PC-3 (cell line): Measurements from ENCODE around the gene RNASEH1. TPM values are rescaled to one million over a fixed set of nuclear protein-coding genes. Genes with fewer than 3 reads are reported as not detected.
"Not testable (repeated sequence)": the region's sequence is repeated elsewhere in the genome, so short reads cannot be mapped to it uniquely, and the experiment has no call there.

Experiments used
- ATAC-seq: fragments of 200-7000 bp; cut with Tn5 transposase; 2 replicates; pipeline ENCODE4 v1.9.1; 2020; ENCODE audit warnings: mild to moderate bottlenecking, moderate library complexity
- BruUV-seq: library from RNA; stranded (reverse); fragments of 400-500 nt; replicated peaks from 2 replicates; lab custom pipeline; 2021; lab: Mats Ljungman, UMichigan
- CTCF ChIA-PET: fragments of 300-600 bp; sonication (Branson Sonifier 250); formaldehyde crosslinking; loops from one replicate; lab custom pipeline; 2022; ENCODE audit warnings: antibody characterized with exemption; lab: Charles Lee
- POLR2A ChIA-PET: fragments of 300-600 bp; sonication (Branson Sonifier 250); formaldehyde crosslinking; loops from one replicate; lab custom pipeline; 2022; ENCODE audit warnings: antibody characterized with exemption; ENCODE audit not compliant: unreplicated experiment; lab: Charles Lee
- DNase-seq: peaks from one replicate; pipeline ENCODE4 v3.0.0-alpha.2; 2015
- H2AFZ ChIP-seq: fragments of 300-600 bp; sonication (generic); 2 replicates; pipeline ENCODE4 v1.6.0; 2016; ENCODE audit warnings: antibody characterized with exemption, low read length
- H3F3A ChIP-seq: fragments of 300-600 bp; sonication (generic); one replicate; pipeline ENCODE4 v1.6.0; 2017; ENCODE audit warnings: antibody characterized with exemption, low read length, control low read depth, mild to moderate bottlenecking; ENCODE audit not compliant: unreplicated experiment
- H3K27ac ChIP-seq: fragments of 300-600 bp; sonication (generic); 2 replicates; pipeline ENCODE4 v1.5.1; 2016; ENCODE audit warnings: mild to moderate bottlenecking, low read length
- H3K27me3 ChIP-seq: fragments of 300-600 bp; sonication (generic); 2 replicates; pipeline ENCODE4 v1.6.1; 2016; ENCODE audit warnings: low read length, mixed read lengths
- H3K36me3 ChIP-seq: fragments of 300-600 bp; sonication (generic); 2 replicates; pipeline ENCODE4 v1.6.1; 2016; ENCODE audit warnings: low read depth, mixed run types, low read length, mixed read lengths
- H3K4me1 ChIP-seq: fragments of 300-600 bp; sonication (generic); 2 replicates; pipeline ENCODE4 v1.5.1; 2016; ENCODE audit warnings: low read length; ENCODE audit not compliant: insufficient read depth
- H3K4me2 ChIP-seq: fragments of 300-600 bp; sonication (generic); 2 replicates; pipeline ENCODE4 v1.6.0; 2016; ENCODE audit warnings: low read length
- H3K4me3 ChIP-seq: fragments of 300-600 bp; sonication (generic); 2 replicates; pipeline ENCODE4 v1.5.1; 2016; ENCODE audit warnings: mild to moderate bottlenecking, low read length, mixed read lengths
- H3K79me2 ChIP-seq: fragments of 300-600 bp; sonication (generic); 2 replicates; pipeline ENCODE4 v1.6.1; 2017; ENCODE audit warnings: low read length, mixed read lengths
- H3K9ac ChIP-seq: fragments of 300-600 bp; sonication (generic); 2 replicates; pipeline ENCODE4 v1.6.0; 2016; ENCODE audit warnings: mild to moderate bottlenecking, low read length
- H3K9me2 ChIP-seq: fragments of 300-600 bp; sonication (generic); replicated peaks from 2 replicates; pipeline ENCODE4 v1.6.1; 2016; ENCODE audit warnings: mixed run types, low read length, mixed read lengths
- H3K9me3 ChIP-seq: fragments of 300-600 bp; sonication (generic); 2 replicates; pipeline ENCODE4 v1.6.1; 2016; ENCODE audit warnings: low read length, mixed read lengths
- H4K20me1 ChIP-seq: fragments of 300-600 bp; sonication (generic); 2 replicates; pipeline ENCODE4 v1.6.1; 2016; ENCODE audit warnings: low read length, mixed read lengths
- EZH2 ChIP-seq: fragments of 300-600 bp; sonication (generic); IDR thresholded peaks from one replicate; pipeline ENCODE4 v1.6.1; 2017; ENCODE audit warnings: antibody characterized with exemption, mild to moderate bottlenecking, low read length; ENCODE audit not compliant: unreplicated experiment
- EZH2phosphoT487 ChIP-seq: fragments of 300-600 bp; sonication (generic); IDR thresholded peaks from 2 replicates; pipeline ENCODE4 v1.6.1; 2018; ENCODE audit warnings: mild to moderate bottlenecking, antibody characterized with exemption, low read length, borderline replicate concordance
- intact Hi-C: fragments of 100-400 bp; cut with micrococcal nuclease; formaldehyde crosslinking; loops from 2 replicates; pipeline ENCODE4 v1.9.0; 2023
- total RNA-seq: library from RNA; depleted of rRNA; stranded (reverse); fragments of >200 nt; gene quantifications from 2 replicates; pipeline ENCODE4 v1.2.3, GENCODE V29; 2014
- TF ChIP-seq, protein P1 (sequence below): fragments of 300-600 bp; sonication (generic); conservative IDR thresholded peaks from 2 replicates; pipeline ENCODE4 v1.5.1; 2017; ENCODE audit warnings: antibody characterized with exemption, low read depth, mild to moderate bottlenecking, low read length

The RNASEH1 gene
- total RNA-seq, 1 experiment from 2014 or later = 51.1 TPM

DNA sequence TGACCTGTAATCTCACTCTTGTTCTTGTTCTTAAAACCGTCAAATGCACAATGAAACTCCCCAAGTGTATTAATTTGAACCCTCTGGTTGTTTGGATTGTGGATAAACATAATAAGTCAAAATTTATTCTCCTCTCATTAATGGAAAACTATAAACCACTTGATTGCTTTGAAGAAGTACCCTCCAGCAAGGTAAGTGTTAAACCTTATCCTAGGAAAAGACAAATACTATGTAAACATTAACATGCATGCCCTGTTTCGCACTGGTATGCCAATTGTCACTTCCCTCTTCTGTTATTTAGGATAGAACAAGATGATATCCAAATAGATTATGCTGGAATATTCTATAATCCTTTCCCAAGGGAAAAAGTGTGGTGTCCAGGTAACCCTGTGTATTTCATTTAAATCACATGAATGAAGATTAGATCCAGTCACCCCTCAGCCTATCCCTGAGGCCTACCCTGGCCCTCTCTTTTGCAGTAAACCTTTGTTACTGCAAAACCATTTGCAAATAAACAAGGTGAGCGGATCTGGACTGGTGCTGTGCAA lies 40.1 kb downstream of the RNASEH1 start:
- H3K4me1 ChIP-seq = peaks cover 27% of the 10 kb centered on the region
- no peaks in the 10 kb centered on the region for H3K9me2 ChIP-seq
- H2AFZ ChIP-seq = peak overlapping the region; percentile 84
- H3K36me3 ChIP-seq = peaks cover 20% of the 10 kb centered on the region
- POLR2A ChIA-PET = interaction anchor here (0.6 kb wide), 1 partner anchor 86 kb away, joined by 3 read pairs; no protein-coding TSS in a partner anchor
- H3K27me3 ChIP-seq = no peaks in the 10 kb centered on the region
- peak overlapping the region; percentile 77 for H3K27ac ChIP-seq
- no peaks in the 10 kb centered on the region for H4K20me1 ChIP-seq
- CTCF ChIA-PET = no interaction called here
- H3K79me2 ChIP-seq = peaks cover 38% of the 10 kb centered on the region
- peak overlapping the region; percentile 93 for H3K9ac ChIP-seq
- H3K9me3 ChIP-seq = no peaks in the 10 kb centered on the region
- ATAC-seq = no peak
- no peak for TF ChIP-seq EZH2
- TF ChIP-seq, protein P1, sequence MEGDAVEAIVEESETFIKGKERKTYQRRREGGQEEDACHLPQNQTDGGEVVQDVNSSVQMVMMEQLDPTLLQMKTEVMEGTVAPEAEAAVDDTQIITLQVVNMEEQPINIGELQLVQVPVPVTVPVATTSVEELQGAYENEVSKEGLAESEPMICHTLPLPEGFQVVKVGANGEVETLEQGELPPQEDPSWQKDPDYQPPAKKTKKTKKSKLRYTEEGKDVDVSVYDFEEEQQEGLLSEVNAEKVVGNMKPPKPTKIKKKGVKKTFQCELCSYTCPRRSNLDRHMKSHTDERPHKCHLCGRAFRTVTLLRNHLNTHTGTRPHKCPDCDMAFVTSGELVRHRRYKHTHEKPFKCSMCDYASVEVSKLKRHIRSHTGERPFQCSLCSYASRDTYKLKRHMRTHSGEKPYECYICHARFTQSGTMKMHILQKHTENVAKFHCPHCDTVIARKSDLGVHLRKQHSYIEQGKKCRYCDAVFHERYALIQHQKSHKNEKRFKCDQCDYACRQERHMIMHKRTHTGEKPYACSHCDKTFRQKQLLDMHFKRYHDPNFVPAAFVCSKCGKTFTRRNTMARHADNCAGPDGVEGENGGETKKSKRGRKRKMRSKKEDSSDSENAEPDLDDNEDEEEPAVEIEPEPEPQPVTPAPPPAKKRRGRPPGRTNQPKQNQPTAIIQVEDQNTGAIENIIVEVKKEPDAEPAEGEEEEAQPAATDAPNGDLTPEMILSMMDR = no peak
- TF ChIP-seq EZH2phosphoT487 = no peak
- peak overlapping the region; percentile 73 for H3K4me3 ChIP-seq
- TSS peak; percentile 29 for BruUV-seq
- intact Hi-C loops = loop anchor here (5.0 kb wide), 1 partner anchor 59 kb away; the partner anchor contains the start of gene RPS7
- H3K4me2 ChIP-seq = peak overlapping the region; percentile 91
- DNase-seq = peak; percentile 32
- H3F3A ChIP-seq = no peaks in the 10 kb centered on the region

GRCh38 chr2:3516831-3517230 lies 41.3 kb downstream of the RNASEH1 start:
- H3F3A ChIP-seq = no peaks in the 10 kb centered on the region
- POLR2A ChIA-PET = no interaction called here

GRCh38 chr2:3515438-3515837 lies 42.7 kb downstream of the RNASEH1 start:
- H3K27ac ChIP-seq, H4K20me1 ChIP-seq, H3K4me3 ChIP-seq, H3K9ac ChIP-seq, H3F3A ChIP-seq, H3K27me3 ChIP-seq, H3K9me3 ChIP-seq, H2AFZ ChIP-seq, CTCF ChIA-PET, DNase-seq, H3K4me2 ChIP-seq, H3K9me2 ChIP-seq, BruUV-seq, POLR2A ChIA-PET, ATAC-seq: not testable (repeated sequence)
- Histone ChIP-seq H3K36me3 (peaks cover 34% of the 10 kb centered on the region), H3K79me2 (peaks cover 38% of the 10 kb centered on the region), H3K4me1 (peaks cover 23% of the 10 kb centered on the region)
- intact Hi-C loops = loop anchor here (5.0 kb wide), 1 partner anchor 62 kb away; the partner anchor contains the start of gene RPS7

More at GRCh38 chr2:3516831-3517230, 41.3 kb downstream of the RNASEH1 start:
- no peak overlapping the region for H3K4me3 ChIP-seq
- no peaks in the 10 kb centered on the region for H3K27me3 ChIP-seq
- ATAC-seq (no peak), DNase-seq (no peak)
- peaks cover 30% of the 10 kb centered on the region for H3K36me3 ChIP-seq
- H3K79me2 ChIP-seq = peaks cover 38% of the 10 kb centered on the region
- H4K20me1 ChIP-seq = no peaks in the 10 kb centered on the region
- CTCF ChIA-PET = no interaction called here
- no peak overlapping the region for H2AFZ ChIP-seq
- intact Hi-C loops = loop anchor here (5.0 kb wide), 1 partner anchor 60 kb away; the partner anchor contains the start of gene RPS7
- H3K27ac ChIP-seq = no peak overlapping the region
- peaks cover 24% of the 10 kb centered on the region for H3K4me1 ChIP-seq
- no peaks in the 10 kb centered on the region for H3K9me2 ChIP-seq
- H3K9me3 ChIP-seq = no peaks in the 10 kb centered on the region
- BruUV-seq = no TSS peak
- TF ChIP-seq EZH2 (no peak), EZH2phosphoT487 (no peak)
- TF ChIP-seq, protein P1 = no peak
- no peak overlapping the region for H3K4me2 ChIP-seq
- no peak overlapping the region for H3K9ac ChIP-seq
